ENCODE results near the gene LRCOL1.

Gene LRCOL1

DNA sequence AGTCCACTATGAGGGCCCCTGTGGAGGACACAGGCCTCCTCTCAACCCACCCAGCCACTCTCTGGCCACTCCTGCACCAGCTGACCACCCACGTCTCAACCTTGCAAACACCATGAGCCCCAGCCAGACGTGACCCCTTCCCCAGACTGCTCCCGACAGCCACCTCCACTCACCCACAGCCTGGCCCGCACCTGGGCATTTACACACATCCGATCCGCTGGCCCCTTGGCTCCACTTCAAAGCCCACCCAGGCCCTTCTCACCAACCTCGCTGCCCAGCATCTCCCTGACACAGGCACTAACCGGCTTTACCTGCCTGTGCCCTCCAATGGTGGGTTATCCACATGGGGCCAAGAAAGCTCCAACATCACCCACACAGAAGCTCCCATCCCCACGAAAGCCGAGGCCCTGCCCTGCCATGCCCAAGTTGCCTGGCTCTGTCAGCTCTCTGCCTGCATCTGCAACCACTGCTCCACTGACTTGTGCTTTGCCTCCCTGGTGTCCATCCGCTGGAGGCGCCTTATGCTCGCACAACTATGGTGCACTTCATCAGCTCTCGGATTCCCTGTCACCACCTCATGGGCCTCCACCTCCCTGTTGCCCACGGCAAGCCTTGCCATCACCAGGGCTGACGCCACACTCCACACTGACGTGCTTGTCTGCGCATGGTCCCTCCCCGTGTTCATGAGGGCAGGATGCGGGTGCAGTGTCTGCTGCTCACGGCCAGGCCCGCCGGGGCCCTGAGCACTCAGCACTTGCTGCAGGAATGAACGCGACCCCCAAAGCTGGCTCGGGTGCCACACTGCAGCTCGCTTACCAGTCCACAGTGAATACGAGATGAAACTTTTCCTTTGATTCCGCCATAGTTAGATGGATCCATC, 24.9 kb upstream of the LRCOL1 start:
- no peak for DNase-seq

DNA sequence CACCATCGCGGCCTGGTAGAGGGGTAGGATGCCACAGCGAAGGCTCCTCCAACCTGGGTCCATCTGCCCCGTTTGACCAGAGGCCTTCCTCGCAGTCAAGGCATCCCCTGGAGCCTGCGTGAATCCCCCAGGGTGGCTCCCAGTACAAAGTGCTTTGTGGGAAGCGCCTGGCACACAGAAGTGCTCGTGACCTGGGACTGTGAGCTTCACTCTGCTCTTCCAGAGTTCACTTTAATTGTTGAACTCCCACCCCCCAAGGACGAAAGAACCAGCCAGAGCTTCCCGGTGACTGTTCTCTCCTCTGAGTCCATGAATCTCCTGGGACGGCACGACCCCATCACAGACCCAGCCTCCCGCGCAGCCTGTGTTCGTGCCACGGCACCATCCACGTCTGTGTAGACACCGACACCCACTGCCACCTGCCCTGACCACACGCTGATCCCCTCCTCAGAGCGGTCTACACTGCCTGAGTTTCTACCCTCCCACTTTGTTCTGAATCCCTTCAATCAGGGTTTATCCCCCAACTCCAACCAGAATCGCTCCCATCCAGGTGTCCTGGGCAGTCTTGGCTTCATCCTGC, 24.1 kb upstream of the LRCOL1 start:
- DNase-seq = no peak

DNA sequence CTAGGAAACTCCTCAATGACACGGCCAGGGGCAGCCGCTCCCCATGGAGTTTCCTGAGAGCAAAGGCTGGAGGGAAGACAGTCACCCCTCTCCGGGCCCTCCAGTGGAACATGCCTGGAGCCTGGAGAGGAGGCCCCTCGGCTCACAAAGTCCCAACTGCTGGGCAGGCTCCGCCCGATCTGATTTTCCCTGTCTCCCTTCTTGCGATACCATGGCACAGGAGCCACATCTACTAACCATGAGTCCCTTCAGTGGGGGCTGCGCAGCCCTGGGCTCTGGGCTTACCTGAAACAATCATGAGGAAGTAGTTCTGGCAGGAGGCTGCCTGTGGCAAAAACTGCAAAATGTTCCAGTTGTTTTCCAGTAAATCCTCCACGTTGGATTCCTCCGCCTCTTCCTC, 23.5 kb upstream of the LRCOL1 start:
- DNase-seq = no peak

DNA sequence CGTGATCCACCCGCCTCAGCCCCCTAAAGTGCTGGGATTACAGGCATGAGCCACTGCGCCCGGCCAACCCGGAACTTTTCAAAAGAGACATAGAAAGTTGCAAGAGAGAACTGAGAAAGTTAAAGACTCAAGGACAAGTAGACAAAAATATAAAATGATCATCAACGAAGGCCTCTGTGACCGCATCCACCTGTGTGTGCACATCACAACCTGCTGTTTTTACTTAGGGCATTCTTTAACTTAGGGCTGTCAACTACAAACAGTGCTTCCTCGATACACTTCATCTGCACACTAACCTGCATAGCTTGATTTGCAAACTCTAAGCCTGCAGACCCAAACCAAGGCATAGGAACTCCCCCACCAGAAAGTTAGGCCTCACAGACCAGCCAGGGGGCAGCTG, 23.0 kb upstream of the LRCOL1 start:
- DNase-seq = no peak

DNA sequence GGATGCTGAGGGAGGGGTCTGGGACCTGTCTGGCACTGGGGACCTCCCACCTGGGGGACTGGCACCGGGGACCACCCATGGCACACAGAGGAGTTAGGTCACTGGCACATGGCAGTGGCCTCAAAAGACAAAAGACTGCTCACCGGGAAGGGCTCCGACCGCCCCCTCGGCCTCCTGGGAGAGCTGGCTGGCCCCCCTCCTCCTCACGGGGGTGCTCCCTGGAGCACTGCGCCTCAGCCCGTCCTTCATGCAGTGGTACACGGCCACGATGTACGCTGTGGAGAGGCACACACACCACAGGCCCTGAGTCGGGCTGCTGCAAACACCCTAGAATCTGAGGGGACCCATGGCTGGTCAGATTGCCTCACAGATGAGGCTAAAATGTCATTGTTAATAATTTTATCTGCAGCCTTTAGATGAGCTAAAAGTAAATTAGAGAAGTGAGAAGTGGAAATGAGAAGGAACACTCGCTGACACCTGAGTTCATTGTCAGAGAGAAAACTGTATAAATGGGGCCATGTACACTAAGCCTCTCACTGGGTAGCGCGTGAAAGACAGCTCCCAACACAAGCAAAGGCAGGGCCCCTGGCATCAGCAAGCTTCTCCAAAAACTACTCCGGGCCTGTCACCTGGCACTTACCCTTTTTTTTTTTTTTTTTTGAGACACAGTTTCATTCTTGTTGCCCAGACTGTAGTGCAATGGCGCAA, 22.3 kb upstream of the LRCOL1 start:
- DNase-seq = no peak

DNA sequence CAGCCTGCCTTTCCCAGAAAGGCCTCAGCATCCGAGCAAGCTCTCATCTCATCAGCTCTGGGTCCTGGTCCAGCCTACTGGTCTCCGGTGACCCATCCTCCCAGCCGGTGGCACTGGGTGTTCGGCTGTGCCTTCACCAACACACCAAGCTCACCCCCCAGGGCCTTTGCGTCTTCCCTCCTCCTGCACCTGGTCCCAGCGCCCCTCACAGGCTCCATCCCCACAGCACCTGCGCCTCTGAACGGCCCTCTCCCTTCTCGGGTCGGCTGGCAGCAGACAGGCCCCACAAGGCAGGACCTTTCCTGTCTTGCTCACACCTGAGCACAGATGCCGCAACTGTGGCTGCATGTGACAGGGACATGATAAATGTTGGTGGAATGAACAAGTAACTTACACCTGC, 21.3 kb upstream of the LRCOL1 start:
- no peak for DNase-seq

DNA sequence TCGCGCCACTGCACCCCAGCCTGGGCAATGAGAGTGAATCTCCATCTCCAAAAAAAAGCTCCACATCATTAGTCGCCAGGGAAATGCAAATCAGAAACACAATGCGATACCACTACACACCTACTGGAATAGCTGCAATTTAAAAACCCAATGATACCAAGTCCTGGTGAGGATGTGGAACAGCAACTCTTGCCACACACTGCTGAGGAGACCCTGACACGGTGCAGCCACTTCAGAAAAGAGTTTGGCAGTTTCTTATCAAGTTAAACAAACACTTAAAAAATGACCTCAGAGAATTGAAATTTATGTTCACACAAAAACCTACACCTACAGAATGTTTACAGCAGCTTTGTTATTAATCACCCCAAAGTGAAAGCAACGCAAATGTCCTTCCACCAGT, 20.3 kb upstream of the LRCOL1 start:
- no peak for DNase-seq

DNA sequence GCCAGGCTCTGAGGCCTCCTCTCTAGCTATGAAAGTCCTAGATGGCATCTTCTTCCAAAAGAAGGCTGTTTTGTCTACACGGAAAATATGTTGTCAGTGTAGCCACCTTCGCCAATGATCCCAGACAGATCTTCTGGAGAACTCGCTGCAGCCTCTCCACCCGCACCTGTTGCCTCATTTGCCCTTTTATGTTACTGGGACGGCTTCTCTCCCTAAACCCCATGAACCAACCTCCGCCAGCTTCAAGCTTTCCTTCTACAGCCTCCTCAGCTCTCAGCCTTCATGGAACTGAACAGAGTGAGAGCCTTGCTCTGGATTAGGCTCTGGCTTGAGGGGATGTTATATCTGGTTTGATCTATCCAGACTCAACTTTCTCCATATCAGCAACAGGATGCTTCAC, 18.9 kb upstream of the LRCOL1 start:
- no peak for DNase-seq

DNA sequence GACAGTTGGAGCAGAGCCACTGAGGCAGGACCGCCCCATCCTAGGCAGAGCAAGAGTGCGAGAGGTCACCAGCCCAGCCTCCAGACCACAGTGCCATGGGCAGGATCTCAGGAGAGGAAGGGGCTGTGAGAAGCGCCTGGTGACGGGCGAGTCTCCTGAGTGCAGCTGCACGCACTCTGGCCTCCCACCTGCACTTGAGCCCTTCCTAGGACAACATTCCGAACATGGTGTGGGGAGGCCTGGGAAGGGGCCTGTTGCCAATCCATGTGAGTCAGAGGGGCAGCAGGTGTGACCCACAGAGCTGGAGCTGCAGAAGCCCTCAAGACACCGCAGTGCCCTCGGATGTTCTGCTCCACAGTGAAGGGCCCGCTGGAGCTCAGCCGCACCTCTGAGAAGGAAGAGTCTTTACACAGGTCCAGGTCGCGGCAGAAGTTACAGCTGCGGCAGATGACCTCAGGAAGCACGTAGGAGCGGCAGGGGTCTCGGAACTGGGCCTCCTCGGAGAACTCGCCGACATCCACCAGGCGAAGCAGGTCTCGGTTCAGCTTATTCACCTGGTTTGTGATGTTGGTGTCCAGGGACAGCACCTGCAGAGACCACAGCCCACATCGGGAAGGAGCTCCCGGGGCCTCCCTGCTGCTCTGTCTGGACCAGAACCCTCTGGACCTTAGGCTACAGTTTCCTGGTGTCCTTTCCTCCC, 15.5 kb upstream of the LRCOL1 start:
- DNase-seq = no peak

DNA sequence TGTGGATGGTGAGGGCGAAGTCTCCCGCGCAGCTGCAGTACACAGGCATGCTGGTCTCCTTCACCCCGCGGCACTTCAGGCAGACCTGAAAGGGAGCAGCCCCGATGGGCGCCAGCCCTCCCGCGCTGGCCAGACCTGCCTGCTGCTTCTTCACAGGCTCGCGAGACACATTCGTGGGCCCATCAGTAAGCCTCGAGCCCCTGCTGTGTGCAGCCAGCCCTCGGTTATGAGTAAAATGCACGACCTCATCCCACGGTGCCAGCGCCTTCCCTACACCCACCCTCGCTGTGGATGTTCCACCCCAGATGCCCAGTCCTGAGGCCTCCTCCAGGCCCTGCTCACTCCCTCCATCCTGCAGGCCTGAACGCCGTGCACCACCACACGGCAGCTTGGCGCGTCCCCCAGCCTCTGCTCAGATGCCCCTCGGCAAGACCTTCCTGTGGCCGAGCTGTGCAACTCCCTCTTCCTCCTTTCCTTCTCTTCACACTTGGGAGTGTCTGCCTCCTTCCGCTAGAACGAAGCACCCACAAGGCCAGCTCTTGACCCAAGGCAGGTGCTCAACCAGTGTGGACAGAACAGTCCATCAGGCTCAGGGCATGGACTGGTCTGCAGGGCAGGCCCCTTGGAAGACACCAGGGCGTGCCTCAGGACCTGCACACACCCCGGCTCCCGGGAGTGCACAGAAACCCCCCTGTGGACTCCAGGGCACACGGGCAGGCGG, 14.7 kb upstream of the LRCOL1 start:
- DNase-seq = no peak

DNA sequence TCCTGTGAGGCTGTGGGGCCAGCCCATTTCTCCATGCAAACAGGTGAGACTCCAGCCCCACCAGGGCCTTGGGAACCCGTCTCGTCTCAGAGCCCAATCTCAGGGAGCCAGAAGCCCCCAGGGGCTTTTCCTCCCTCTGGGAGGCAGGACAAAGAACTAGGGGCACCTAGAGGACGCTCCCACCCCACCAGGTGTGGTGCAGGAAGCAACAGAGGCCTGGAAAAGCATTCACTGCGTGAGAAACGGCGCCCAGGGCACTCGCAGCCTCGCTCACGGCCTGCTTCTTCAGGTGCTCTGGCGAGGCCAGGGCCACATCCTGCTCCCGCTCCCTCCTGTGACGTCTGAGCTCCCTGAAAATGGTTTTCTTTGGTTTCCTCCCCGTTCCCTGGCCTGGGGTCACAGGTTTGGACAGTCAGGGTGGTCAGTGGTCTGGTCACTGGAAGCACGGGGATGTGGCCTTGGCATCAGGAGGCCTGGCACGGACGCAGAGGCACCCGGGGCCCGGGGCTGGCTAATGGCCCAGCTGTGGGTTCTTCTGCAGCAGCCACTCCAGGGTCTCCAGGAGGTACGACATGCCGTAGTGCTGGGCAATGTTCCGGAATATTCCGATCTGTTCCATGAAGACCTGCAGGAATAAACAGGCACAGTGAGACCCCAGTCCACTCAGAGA, 13.9 kb upstream of the LRCOL1 start:
- DNase-seq = no peak

DNA sequence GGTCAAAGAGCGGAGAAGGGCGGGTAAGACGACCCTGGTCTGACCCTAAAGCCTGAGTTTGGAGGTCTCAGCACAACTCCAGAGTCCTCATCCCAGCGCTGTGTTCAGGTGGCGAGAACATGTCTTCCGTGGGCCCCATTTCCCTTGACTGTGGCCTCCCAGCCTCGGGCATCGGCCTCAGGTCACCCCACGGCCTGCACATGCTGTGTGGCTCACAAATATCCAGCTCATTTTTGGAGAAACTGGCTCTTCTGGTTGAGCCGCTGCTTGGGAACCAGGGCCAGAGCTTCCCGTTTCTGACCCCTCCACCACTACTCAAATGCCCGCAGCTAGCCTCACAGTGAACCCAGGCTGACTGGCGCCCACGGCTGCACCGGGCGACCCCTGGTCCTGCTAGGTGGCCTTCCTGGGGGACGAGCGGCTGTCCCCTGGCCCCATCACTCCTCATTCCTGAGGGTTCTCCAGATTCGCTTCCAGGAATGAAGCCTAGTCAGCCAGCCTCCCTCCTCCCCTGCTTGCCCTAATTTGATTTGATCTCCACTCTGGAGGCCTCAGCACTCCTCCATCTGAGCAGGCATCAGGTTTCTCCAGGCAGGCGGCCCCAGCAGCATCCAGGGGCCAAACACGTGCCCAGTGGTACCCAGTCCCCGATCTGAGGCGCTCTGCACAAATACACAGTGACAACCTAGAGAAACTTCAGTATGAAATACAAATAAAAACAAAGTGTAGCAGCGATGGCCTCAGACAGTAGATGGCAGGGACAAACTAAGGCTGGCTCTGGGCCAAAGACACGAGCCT, 12.9 kb upstream of the LRCOL1 start:
- no peak for DNase-seq

DNA sequence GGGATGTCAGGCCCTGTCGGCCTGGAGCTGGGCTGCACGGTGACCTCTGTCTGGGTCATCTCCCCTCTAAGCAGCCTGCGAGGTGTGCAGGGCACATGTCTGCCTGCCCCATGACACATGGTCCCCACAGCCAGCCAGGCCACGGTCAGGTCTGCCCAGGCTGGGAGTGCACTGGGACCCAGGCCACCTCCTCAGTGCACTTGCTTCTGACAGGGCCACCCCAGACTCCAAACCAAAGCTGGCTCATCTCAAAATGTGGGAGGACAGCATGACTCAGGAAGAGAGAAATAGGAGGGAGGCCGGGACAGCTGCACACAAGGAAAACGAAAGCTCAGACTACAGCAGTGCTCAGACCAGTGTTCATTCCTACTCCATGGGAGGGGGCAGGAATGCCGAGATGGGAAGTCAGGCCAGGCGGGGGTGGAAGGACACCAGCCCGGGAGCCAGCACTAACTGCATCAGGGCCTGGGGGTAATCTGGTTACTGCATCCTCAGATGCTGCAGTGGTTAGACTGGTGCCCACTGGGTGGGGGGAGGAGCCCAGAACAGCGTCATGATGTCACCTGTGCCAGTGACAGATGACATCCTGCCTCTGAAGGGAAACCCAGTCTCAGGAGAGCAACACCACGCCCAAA, 12.2 kb upstream of the LRCOL1 start:
- DNase-seq = no peak

DNA sequence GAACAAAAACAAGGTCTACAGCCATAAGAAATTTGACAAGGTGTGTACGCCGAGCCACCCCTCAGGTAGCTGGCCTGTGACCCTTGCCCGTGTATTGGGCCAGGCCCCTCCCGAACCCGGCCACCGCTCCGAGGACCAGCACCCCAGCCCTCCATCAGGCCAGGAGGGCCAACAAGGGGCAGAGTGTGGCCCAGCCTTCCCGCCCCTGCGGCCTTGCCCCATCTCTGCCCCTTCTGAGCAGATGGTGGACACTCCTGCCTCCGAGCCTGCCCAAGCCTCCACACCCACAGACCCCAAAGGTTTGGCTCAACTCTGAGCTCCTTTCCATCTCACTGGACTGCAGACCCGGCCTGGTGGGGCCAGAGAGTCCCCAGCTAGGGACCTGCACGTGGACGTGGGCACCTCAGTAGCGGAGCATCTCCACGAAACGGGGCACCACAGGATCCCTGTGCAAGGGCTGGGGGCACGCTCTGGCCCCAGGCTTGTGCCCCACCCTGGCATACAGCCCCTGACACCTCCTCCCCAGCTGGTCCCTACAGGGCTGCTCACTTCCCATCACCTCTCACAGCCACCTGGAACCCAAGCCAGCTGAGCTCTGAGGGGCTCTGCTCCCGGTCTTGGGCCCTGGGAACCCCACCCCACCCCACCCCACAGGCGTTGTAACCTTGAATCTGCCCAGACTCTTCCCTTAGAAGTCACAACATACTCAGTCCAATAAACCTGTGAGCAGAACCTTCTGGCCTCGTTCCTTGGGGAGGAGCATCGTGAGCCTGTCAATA, 11.5 kb upstream of the LRCOL1 start:
- DNase-seq = no peak

DNA sequence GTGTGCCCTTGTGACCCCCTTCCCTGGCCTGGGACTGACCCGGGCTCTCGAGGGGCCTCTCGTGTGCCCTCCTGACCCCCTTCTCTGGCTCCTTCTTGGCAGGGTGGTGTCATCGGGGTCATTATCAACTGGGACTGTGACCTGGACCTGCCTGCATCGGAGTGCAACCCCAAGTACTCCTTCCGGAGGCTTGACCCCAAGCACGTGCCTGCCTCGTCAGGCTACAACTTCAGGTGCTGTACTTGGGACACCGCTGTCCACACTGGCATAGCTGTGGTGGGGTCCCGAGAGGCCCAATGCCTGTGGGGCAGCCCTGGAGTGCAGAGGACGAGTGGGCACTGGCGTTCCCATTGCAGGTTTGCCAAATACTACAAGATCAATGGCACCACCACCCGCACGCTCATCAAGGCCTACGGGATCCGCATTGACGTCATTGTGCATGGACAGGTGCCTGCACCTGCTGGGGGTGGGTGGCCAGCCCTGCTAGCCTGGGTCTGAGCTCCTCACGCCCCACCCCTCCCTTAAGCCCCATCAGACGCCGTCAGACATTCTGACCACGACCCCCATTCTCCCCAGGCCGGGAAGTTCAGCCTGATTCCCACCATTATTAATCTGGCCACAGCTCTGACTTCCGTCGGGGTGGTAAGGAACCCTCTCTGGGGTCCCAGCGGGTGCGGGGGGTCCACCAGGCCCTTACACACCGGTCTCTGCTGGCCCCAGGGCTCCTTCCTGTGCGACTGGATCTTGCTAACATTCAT, 10.7 kb upstream of the LRCOL1 start:
- no peak for DNase-seq

DNA sequence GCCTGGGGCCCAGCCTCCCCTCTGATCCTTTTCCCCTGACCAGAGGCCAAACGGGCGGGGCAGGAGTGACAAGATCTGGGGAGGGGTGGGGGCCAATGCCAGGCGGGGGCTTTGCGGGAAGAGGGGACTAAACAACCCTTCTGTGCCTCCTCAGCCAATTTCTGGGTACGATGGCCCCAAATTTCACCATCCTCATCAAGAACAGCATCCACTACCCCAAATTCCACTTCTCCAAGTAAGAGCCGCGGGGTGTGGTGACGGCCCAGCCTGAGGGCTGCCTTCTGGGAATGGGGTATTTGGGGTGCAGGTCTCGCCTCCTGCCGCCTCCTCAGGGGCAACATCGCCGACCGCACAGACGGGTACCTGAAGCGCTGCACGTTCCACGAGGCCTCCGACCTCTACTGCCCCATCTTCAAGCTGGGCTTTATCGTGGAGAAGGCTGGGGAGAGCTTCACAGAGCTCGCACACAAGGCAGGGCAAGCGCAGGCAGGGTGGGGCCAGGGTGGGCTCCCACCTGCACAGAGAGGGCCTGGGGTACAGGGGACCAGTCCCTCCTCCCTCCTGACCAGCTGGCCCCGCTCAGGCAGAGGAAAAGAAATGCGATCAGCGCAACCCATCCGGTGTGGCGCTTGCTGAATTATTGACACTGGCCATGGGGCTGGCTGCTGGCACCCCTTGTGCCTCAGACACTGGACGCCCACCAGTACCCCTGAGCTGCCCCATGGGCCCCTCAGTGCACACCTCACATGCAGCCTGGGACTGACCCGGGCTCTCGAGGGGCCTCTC, 9.9 kb upstream of the LRCOL1 start:
- DNase-seq = no peak

DNA sequence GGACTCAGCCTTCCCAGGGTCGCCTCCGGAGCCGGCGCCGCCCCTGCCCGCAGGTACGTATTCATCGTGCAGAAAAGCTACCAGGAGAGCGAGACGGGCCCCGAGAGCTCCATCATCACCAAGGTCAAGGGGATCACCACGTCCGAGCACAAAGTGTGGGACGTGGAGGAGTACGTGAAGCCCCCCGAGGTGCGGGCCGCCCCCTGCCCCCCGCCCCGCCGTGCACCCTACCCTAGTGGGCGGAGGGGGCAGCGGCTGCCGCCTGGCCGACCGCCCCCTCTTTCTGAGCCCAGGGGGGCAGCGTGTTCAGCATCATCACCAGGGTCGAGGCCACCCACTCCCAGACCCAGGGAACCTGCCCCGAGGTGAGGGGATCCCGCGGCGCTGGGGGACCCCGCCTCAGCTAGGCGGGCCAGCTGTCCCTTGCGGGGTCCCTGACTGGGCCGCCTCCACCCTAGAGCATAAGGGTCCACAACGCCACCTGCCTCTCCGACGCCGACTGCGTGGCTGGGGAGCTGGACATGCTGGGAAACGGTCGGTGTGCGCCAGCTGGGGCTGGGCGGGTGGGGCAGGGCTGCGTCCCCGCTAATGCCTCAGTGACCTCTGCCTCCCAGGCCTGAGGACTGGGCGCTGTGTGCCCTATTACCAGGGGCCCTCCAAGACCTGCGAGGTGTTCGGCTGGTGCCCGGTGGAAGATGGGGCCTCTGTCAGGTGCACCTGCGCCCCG, 9.2 kb upstream of the LRCOL1 start:
- no peak for DNase-seq

DNA sequence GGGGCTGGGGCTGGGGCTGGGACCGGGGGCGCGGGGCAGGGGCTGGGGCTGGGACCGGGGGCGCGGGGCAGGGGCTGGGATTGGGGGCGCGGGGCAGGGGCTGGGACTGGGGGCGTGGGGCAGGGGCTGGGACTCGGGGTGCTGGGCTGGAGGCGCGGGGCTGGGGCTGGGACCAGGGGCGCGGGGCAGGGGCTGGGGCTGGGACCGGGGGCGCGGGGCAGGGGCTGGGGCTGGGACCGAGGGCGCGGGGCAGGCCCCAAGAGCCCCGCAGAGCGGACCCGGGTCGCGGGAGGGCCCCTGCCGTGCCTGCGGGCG, 8.6 kb upstream of the LRCOL1 start:
- no peak for DNase-seq

All from effector CD8-positive, alpha-beta T cell (primary cell).